ENCODE data around the gene ATP10A.

The ATP10A gene

GRCh38 chr15:25852661-25853524 lies 10.2 kb downstream of the ATP10A start:
- no peak overlapping the region for H3K4me2 ChIP-seq (ENCODE audit: low read length)
- H3K9me2 ChIP-seq (ENCODE audit: low read depth, low read length): no peaks in the 10 kb centered on the region
- no peak overlapping the region for H3K9ac ChIP-seq (ENCODE audit: low read length)
- no peak for TF ChIP-seq EZH2 (IDR thresholded peaks at IDR 0.05; ENCODE audit: borderline replicate concordance, low read length)
- H3K27me3 ChIP-seq (ENCODE audit: insufficient read depth, low read length): no peaks in the 10 kb centered on the region
- H3K4me1 ChIP-seq (ENCODE audit: insufficient read depth, low read length, severe bottlenecking): no peaks in the 10 kb centered on the region
- H3K4me3 ChIP-seq (ENCODE audit: low read depth, low read length, poor library complexity, severe bottlenecking): no peak overlapping the region
- no peak overlapping the region for H2AFZ ChIP-seq (ENCODE audit: low read length)
- no peaks in the 10 kb centered on the region for H3F3A ChIP-seq (ENCODE audit: insufficient read depth, low read length)
- no peak overlapping the region for H3K27ac ChIP-seq (ENCODE audit: low read depth, low read length, poor library complexity, severe bottlenecking)
- H3K9me3 ChIP-seq (ENCODE audit: low read length): no peaks in the 10 kb centered on the region
- H3K36me3 ChIP-seq (ENCODE audit: insufficient read depth, low read length): no peaks in the 10 kb centered on the region
- H4K20me1 ChIP-seq (ENCODE audit: insufficient read depth, low read length): no peaks in the 10 kb centered on the region
- H3K79me2 ChIP-seq (ENCODE audit: insufficient read depth, low read length): no peaks in the 10 kb centered on the region

- H4K20me1 ChIP-seq (ENCODE audit: insufficient read depth, low read length): no peaks in the 10 kb centered on the region
- no peaks in the 10 kb centered on the region for H3K9me2 ChIP-seq (ENCODE audit: low read depth, low read length)
- no peaks in the 10 kb centered on the region for H3K9me3 ChIP-seq (ENCODE audit: low read length)
- no peak overlapping the region for H3K4me3 ChIP-seq (ENCODE audit: low read depth, low read length, poor library complexity, severe bottlenecking)
- H3F3A ChIP-seq (ENCODE audit: insufficient read depth, low read length): no peaks in the 10 kb centered on the region
- no peak overlapping the region for H3K4me2 ChIP-seq (ENCODE audit: low read length)
- no peaks in the 10 kb centered on the region for H3K4me1 ChIP-seq (ENCODE audit: insufficient read depth, low read length, severe bottlenecking)
- H3K9ac ChIP-seq (ENCODE audit: low read length): no peak overlapping the region
- TF ChIP-seq CTCF (IDR thresholded peaks at IDR 0.05; ENCODE audit: low read length) (no peak), EZH2 (IDR thresholded peaks at IDR 0.05; ENCODE audit: borderline replicate concordance, low read length) (no peak)
- no peaks in the 10 kb centered on the region for H3K27me3 ChIP-seq (ENCODE audit: insufficient read depth, low read length)
- no peaks in the 10 kb centered on the region for H3K36me3 ChIP-seq (ENCODE audit: insufficient read depth, low read length)
- H3K27ac ChIP-seq (ENCODE audit: low read depth, low read length, poor library complexity, severe bottlenecking): no peak overlapping the region
- no peaks in the 10 kb centered on the region for H3K79me2 ChIP-seq (ENCODE audit: insufficient read depth, low read length)
- H2AFZ ChIP-seq (ENCODE audit: low read length): no peak overlapping the region
Measured at GRCh38 chr15:25852027-25852426, 11.1 kb downstream of the ATP10A start.

GRCh38 chr15:25850154-25851111 lies 12.7 kb downstream of the ATP10A start:
- no peaks in the 10 kb centered on the region for H4K20me1 ChIP-seq (ENCODE audit: insufficient read depth, low read length)
- TF ChIP-seq CTCF (IDR thresholded peaks at IDR 0.05; ENCODE audit: low read length) (no peak), EZH2 (IDR thresholded peaks at IDR 0.05; ENCODE audit: borderline replicate concordance, low read length) (no peak)
- no peak overlapping the region for H3K27ac ChIP-seq (ENCODE audit: low read depth, low read length, poor library complexity, severe bottlenecking)
- no peak overlapping the region for H3K4me3 ChIP-seq (ENCODE audit: low read depth, low read length, poor library complexity, severe bottlenecking)
- no peaks in the 10 kb centered on the region for H3F3A ChIP-seq (ENCODE audit: insufficient read depth, low read length)
- H3K9me2 ChIP-seq (ENCODE audit: low read depth, low read length): no peaks in the 10 kb centered on the region
- H3K4me2 ChIP-seq (ENCODE audit: low read length): no peak overlapping the region
- H3K4me1 ChIP-seq (ENCODE audit: insufficient read depth, low read length, severe bottlenecking): no peaks in the 10 kb centered on the region
- no peak overlapping the region for H2AFZ ChIP-seq (ENCODE audit: low read length)
- H3K27me3 ChIP-seq (ENCODE audit: insufficient read depth, low read length): no peaks in the 10 kb centered on the region
- no peak overlapping the region for H3K9ac ChIP-seq (ENCODE audit: low read length)
- no peaks in the 10 kb centered on the region for H3K9me3 ChIP-seq (ENCODE audit: low read length)
- no peaks in the 10 kb centered on the region for H3K36me3 ChIP-seq (ENCODE audit: insufficient read depth, low read length)
- H3K79me2 ChIP-seq (ENCODE audit: insufficient read depth, low read length): no peaks in the 10 kb centered on the region
